ENCODE measurements around the gene LRRC8D.

DNA sequence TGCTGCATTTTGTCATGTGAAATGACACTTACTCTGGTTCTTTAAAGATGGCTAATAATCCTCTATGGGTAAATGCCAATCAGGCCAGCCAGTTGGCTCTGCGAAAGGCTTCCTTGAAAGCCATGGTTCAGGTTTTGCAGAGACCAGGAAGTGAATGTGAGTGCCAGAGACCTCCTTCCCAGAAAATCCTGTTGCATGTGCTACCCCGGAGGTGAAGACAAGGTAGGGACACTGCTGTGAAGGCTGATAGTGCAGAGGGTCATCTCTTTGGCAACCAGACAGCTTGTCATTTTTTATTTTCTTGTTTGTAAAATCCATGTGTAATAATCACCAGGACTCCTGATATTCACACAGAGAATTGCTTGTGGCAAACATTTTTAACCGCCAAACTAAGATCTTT, 18.7 kb downstream of the LRRC8D start:
- no peak for TF ChIP-seq YY1 (IDR thresholded peaks at IDR 0.05; ENCODE audit: extremely low read depth, insufficient replicate concordance, low read depth, low read length)
- TF ChIP-seq POLR2A (IDR thresholded peaks at IDR 0.05; ENCODE audit: borderline replicate concordance, extremely low read depth, insufficient read depth, insufficient read length): no peak
- TF ChIP-seq ELF1 (IDR thresholded peaks at IDR 0.05; ENCODE audit: borderline replicate concordance, low read depth): no peak
- TF ChIP-seq, protein P1, sequence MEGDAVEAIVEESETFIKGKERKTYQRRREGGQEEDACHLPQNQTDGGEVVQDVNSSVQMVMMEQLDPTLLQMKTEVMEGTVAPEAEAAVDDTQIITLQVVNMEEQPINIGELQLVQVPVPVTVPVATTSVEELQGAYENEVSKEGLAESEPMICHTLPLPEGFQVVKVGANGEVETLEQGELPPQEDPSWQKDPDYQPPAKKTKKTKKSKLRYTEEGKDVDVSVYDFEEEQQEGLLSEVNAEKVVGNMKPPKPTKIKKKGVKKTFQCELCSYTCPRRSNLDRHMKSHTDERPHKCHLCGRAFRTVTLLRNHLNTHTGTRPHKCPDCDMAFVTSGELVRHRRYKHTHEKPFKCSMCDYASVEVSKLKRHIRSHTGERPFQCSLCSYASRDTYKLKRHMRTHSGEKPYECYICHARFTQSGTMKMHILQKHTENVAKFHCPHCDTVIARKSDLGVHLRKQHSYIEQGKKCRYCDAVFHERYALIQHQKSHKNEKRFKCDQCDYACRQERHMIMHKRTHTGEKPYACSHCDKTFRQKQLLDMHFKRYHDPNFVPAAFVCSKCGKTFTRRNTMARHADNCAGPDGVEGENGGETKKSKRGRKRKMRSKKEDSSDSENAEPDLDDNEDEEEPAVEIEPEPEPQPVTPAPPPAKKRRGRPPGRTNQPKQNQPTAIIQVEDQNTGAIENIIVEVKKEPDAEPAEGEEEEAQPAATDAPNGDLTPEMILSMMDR (IDR thresholded peaks at IDR 0.05 in 2 of 3, conservative IDR thresholded peaks at IDR 0.05 in 1 of 3; ENCODE audit: borderline replicate concordance in 1 of 3, insufficient read depth in 1 of 3, low read depth in 2 of 3, low read length in 2 of 3): no peak
- TF ChIP-seq, protein P2, sequence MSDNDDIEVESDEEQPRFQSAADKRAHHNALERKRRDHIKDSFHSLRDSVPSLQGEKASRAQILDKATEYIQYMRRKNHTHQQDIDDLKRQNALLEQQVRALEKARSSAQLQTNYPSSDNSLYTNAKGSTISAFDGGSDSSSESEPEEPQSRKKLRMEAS (IDR thresholded peaks at IDR 0.05): no peak
- TF ChIP-seq JUND (IDR thresholded peaks at IDR 0.05): no peak
- no peak for TF ChIP-seq TCF7L2 (IDR thresholded peaks at IDR 0.05; ENCODE audit: borderline replicate concordance, extremely low read depth, insufficient read depth, insufficient read length)
- no peak for TF ChIP-seq EZH2 (IDR thresholded peaks at IDR 0.05)

Data from HCT116 (cell line).